ENCODE results near the gene DSC1. TPM values are rescaled to one million over a fixed set of nuclear protein-coding genes. Genes with fewer than 3 reads are reported as not detected.

DSC1 gene
- total RNA-seq, 1 experiment from 2014 or later: not detected

GRCh38 chr18:31120594-31120993 is 42.1 kb downstream of the DSC1 start:
- no peak for ATAC-seq
- no TSS peak for BruUV-seq (replicated peaks)
- H3K9me3 ChIP-seq (ENCODE audit: control insufficient read depth, insufficient read depth, low read depth, low read length): no peaks in the 10 kb centered on the region
- H3K36me3 ChIP-seq (ENCODE audit: control insufficient read depth, insufficient read depth, low read length): no peaks in the 10 kb centered on the region
- H3K4me1 ChIP-seq (ENCODE audit: control insufficient read depth, insufficient read depth, low read length): no peaks in the 10 kb centered on the region
- no peak overlapping the region for H3K27ac ChIP-seq (ENCODE audit: low read length)
- in situ Hi-C loops (cut with HindIII; ENCODE audit: low pct_unique_long_range_greater_than_20kb, low sequenced_read_pairs): no loop called here
- TF ChIP-seq REST (IDR thresholded peaks at IDR 0.05; ENCODE audit: insufficient read depth in 1 of 2, low read depth in 2 of 2, low read length in 1 of 2) (no peak), SIN3A (IDR thresholded peaks at IDR 0.05; ENCODE audit: borderline replicate concordance, insufficient read depth, low read depth, low read length) (no peak), POLR2AphosphoS5 (IDR thresholded peaks at IDR 0.05; ENCODE audit: low read depth, low read length) (no peak), TCF7L2 (IDR thresholded peaks at IDR 0.05; ENCODE audit: low read depth, low read length) (no peak)
- TF ChIP-seq, protein P1, sequence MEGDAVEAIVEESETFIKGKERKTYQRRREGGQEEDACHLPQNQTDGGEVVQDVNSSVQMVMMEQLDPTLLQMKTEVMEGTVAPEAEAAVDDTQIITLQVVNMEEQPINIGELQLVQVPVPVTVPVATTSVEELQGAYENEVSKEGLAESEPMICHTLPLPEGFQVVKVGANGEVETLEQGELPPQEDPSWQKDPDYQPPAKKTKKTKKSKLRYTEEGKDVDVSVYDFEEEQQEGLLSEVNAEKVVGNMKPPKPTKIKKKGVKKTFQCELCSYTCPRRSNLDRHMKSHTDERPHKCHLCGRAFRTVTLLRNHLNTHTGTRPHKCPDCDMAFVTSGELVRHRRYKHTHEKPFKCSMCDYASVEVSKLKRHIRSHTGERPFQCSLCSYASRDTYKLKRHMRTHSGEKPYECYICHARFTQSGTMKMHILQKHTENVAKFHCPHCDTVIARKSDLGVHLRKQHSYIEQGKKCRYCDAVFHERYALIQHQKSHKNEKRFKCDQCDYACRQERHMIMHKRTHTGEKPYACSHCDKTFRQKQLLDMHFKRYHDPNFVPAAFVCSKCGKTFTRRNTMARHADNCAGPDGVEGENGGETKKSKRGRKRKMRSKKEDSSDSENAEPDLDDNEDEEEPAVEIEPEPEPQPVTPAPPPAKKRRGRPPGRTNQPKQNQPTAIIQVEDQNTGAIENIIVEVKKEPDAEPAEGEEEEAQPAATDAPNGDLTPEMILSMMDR (IDR thresholded peaks at IDR 0.05): no peak
- POLR2A ChIA-PET: no interaction called here
- H3K4me3 ChIP-seq (ENCODE audit: low read depth in 2 of 2, low read length in 2 of 2): no peak overlapping the region
- CTCF ChIA-PET: no interaction called here
- intact Hi-C loops (cut with micrococcal nuclease; ENCODE audit: unreplicated experiment): no loop called here
- no peak for DNase-seq (ENCODE audit: low read depth, low spot score)
- no peaks in the 10 kb centered on the region for H3K27me3 ChIP-seq (ENCODE audit: control insufficient read depth, insufficient read depth, low read length)

DNA sequence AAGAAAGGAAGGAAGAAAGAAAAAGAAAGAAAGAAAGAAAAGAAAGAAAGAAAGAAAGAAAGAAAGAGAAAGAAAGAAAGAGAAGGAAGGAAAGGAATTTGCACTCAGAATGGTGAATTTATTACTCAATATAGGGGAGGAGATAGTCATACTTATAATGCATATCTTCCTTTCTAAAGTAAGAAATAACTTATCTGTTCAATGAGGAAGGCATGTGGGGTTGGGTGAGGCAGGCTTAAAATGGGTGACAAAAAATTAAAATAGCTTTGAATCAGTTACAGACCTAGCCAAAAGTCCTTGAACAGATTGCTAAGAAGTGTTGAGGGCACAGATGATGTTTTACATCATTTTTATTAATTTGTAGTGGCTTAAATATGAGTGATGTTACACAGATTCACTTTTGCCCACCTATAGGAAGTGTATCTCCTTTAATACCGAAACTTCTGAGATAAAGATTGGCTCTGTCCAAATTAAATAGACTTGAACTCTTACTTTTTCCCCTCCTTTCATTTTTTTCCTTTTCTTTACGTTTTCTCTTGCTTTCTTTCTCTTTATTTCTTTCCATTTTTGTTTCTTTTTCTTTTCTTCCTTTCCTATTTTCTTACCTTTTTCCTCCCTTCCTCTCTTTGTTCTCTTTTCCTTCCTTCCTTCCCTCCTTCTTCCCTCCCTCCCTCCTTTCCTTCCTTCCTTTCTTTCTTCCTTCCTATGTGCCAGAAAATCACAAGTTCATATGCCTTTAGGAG is 45.6 kb downstream of the DSC1 start:
- intact Hi-C loops (cut with micrococcal nuclease; ENCODE audit: unreplicated experiment): no loop called here
- ChIA-PET POLR2A (no interaction called here), CTCF (no interaction called here)
- BruUV-seq (replicated peaks): no TSS peak
- H3K27ac ChIP-seq (ENCODE audit: low read length): no peak overlapping the region
- TF ChIP-seq REST (IDR thresholded peaks at IDR 0.05; ENCODE audit: insufficient read depth in 1 of 2, low read depth in 2 of 2, low read length in 1 of 2) (no peak), SIN3A (IDR thresholded peaks at IDR 0.05; ENCODE audit: borderline replicate concordance, insufficient read depth, low read depth, low read length) (no peak), TCF7L2 (IDR thresholded peaks at IDR 0.05; ENCODE audit: low read depth, low read length) (no peak), POLR2AphosphoS5 (IDR thresholded peaks at IDR 0.05; ENCODE audit: low read depth, low read length) (no peak)
- TF ChIP-seq, protein P1 (IDR thresholded peaks at IDR 0.05): no peak
- DNase-seq (ENCODE audit: low read depth, low spot score) (no peak), ATAC-seq (no peak)
- H3K36me3 ChIP-seq (ENCODE audit: control insufficient read depth, insufficient read depth, low read length): no peaks in the 10 kb centered on the region
- H3K9me3 ChIP-seq (ENCODE audit: control insufficient read depth, insufficient read depth, low read depth, low read length): no peaks in the 10 kb centered on the region
- H3K4me1 ChIP-seq (ENCODE audit: control insufficient read depth, insufficient read depth, low read length): no peaks in the 10 kb centered on the region
- H3K4me3 ChIP-seq (ENCODE audit: low read depth in 2 of 2, low read length in 2 of 2): no peak overlapping the region
- no peaks in the 10 kb centered on the region for H3K27me3 ChIP-seq (ENCODE audit: control insufficient read depth, insufficient read depth, low read length)
- in situ Hi-C loops (cut with HindIII; ENCODE audit: low pct_unique_long_range_greater_than_20kb, low sequenced_read_pairs): no loop called here

All from Panc1 (cell line).